SJSA1 (cell line): ENCODE measurements around the gene ANTKMT. TPM values are rescaled to one million over a fixed set of nuclear protein-coding genes. Genes with fewer than 3 reads are reported as not detected.
"Not testable (repeated sequence)": the region's sequence is repeated elsewhere in the genome, so short reads cannot be mapped to it uniquely, and the experiment has no call there.

Source experiments
- DNase-seq, 2 experiments: peaks; one replicate each; pipeline ENCODE4 v3.0.0-alpha.2; 2015 to 2020; ENCODE audit warnings: low spot score in 2 of 2, low read depth in 1 of 2
- H3K27ac ChIP-seq: fragments of 250-450 bp; sonication (Bioruptor Pico); 2 replicates; pipeline ENCODE4 v1.5.1; 2020; ENCODE audit warnings: mild to moderate bottlenecking, moderate library complexity
- H3K27me3 ChIP-seq: fragments of 250-450 bp; sonication (Bioruptor Pico); replicated peaks from 2 replicates; pipeline ENCODE4 v1.5.1; 2020; ENCODE audit warnings: mild to moderate bottlenecking, moderate library complexity
- H3K36me3 ChIP-seq: fragments of 250-450 bp; sonication (Bioruptor Pico); 2 replicates; pipeline ENCODE4 v1.5.1; 2020; ENCODE audit warnings: mild to moderate bottlenecking
- H3K4me1 ChIP-seq: fragments of 250-450 bp; sonication (Bioruptor Pico); replicated peaks from 2 replicates; pipeline ENCODE4 v1.6.1; 2021; ENCODE audit warnings: mild to moderate bottlenecking
- H3K4me3 ChIP-seq: fragments of 250-450 bp; sonication (Bioruptor Pico); 2 replicates; pipeline ENCODE4 v1.5.1; 2020; ENCODE audit warnings: mild to moderate bottlenecking
- H3K9me3 ChIP-seq: fragments of 250-450 bp; sonication (Bioruptor Pico); replicated peaks from 2 replicates; pipeline ENCODE4 v1.5.1; 2020; ENCODE audit warnings: mild to moderate bottlenecking
- total RNA-seq: library from RNA; depleted of rRNA; stranded (reverse); fragments of >200 nt; shearing (Covaris generic); gene quantifications from 2 replicates; pipeline ENCODE4 v1.2.3, GENCODE V29; 2014

The ANTKMT gene
- total RNA-seq, 1 experiment from 2014 or later: 43.7 TPM

DNA sequence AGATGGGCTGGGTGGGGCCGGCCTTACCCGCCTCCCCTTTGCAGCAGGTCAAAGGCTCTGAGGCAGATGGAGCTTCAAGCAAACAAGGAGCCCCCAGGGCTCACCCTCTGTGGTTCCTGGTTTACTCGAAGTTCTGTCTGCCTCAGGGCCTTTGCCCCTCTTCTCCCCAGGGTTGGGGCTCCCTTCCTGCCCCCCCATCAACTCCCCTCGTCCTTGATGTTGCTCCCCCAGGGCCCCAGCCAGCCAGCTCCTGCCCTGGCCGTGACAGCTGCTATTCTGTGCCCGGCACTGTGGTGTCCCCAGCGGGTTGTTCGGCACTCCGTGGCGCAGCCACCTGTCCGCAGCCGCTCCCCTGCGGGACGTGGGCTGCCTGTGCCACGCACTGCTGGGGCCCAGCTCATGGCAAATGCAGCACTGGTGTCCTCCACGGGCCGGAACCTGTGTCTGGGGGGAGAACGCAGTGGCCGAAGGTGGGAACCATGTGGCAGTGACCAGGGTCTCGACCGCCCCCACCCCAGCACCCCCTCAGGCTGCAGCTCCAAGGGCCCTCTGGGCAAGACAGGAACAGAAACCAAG lies 10.4 kb upstream of the ANTKMT start:
- peaks cover 3% of the 10 kb centered on the region; the same call in 1 of the 2 replicates for H3K36me3 ChIP-seq
- no peak overlapping the region for H3K27ac ChIP-seq
- peaks cover 36% of the 10 kb centered on the region for H3K27me3 ChIP-seq
- no peak overlapping the region for H3K4me3 ChIP-seq
- H3K9me3 ChIP-seq: peaks cover 3% of the 10 kb centered on the region; the same call in 1 of the 2 replicates
- peaks cover 25% of the 10 kb centered on the region for H3K4me1 ChIP-seq
- DNase-seq: no peak

GRCh38 chr16:711084-711483 lies 9.9 kb upstream of the ANTKMT start:
- peaks cover 3% of the 10 kb centered on the region; the same call in 1 of the 2 replicates for H3K9me3 ChIP-seq
- H3K4me3 ChIP-seq: no peak overlapping the region
- H3K36me3 ChIP-seq: peaks cover 3% of the 10 kb centered on the region; the same call in 1 of the 2 replicates
- DNase-seq: no peak
- H3K27ac ChIP-seq: no peak overlapping the region
- peaks cover 34% of the 10 kb centered on the region for H3K27me3 ChIP-seq
- peaks cover 30% of the 10 kb centered on the region for H3K4me1 ChIP-seq

DNA sequence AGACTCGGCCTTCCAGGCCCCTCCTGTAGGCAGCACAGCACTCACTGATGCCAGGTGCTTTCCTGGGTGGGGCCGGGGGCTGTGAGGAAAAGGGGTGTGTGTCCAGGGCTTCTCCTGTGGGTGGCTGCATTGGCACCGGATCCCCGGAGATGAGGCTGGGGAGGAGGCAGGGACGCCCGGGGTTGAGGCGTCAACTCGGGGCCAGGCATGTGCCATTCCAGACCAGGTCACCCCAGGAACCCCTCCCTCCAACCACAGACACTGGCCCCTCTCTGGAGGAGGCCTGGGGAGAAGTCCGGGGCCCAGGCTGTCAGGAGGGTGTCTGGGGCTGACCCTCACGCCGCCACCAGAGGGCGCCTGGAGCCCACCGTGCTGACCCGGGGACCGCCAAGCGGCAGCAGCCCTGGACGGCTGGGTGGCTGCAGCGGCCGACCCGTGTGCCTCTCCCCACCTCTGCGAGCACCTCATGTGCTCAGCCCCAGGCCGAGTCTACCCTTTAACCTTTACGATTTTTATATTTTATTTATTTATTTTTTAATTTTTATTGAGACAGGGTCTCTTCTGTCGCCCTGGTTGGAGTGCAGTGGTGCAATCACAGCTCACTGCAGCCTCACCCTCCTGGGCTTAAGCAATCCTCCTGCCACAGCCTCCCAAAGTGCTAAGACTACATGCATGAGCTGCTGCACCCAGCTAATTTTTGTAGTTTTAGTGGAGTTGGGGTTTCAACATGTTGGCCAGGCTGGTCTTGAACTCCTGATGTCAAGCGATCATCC lies 9.2 kb upstream of the ANTKMT start:
- H3K36me3 ChIP-seq: peaks cover 3% of the 10 kb centered on the region; the same call in 1 of the 2 replicates
- H3K4me3 ChIP-seq: no peak overlapping the region
- no peak overlapping the region for H3K27ac ChIP-seq
- peaks cover 27% of the 10 kb centered on the region for H3K27me3 ChIP-seq
- peaks cover 3% of the 10 kb centered on the region; the same call in 1 of the 2 replicates for H3K9me3 ChIP-seq
- DNase-seq: peak; percentile 62 to 84
- H3K4me1 ChIP-seq: peaks cover 34% of the 10 kb centered on the region

GRCh38 chr16:712740-713250 lies 8.2 kb upstream of the ANTKMT start:
- H3K27ac ChIP-seq: not testable (repeated sequence)

GRCh38 chr16:714079-714478 lies 6.9 kb upstream of the ANTKMT start:
- Histone ChIP-seq H3K4me3 (no peak overlapping the region), H3K27me3 (peaks cover 20% of the 10 kb centered on the region), H3K4me1 (peaks cover 35% of the 10 kb centered on the region), H3K27ac (no peak overlapping the region), H3K36me3 (peaks cover 3% of the 10 kb centered on the region; the same call in 1 of the 2 replicates), H3K9me3 (peaks cover 3% of the 10 kb centered on the region; the same call in 1 of the 2 replicates)
- no peak for DNase-seq

More at GRCh38 chr16:712740-713250, 8.2 kb upstream of the ANTKMT start:
- H3K9me3 ChIP-seq, H3K4me3 ChIP-seq, H3K36me3 ChIP-seq: not testable (repeated sequence)
- Histone ChIP-seq H3K4me1 (peaks cover 34% of the 10 kb centered on the region), H3K27me3 (peaks cover 22% of the 10 kb centered on the region)
- DNase-seq: peak; percentile 89 to 92

- Histone ChIP-seq H3K27ac (no peak within 1 kb of the TSS), H3K9me3 (peaks cover 3% of the 10 kb centered on the region; the same call in 1 of the 2 replicates), H3K36me3 (peaks cover 3% of the 10 kb centered on the region; the same call in 1 of the 2 replicates), H3K27me3 (peaks cover 12% of the 10 kb centered on the region), H3K4me1 (peaks cover 38% of the 10 kb centered on the region), H3K4me3 (peak within 1 kb of the TSS; percentile 62)
- peak; percentile 84 to 92 for DNase-seq
Measured at GRCh38 chr16:714558-715476, 6.1 kb upstream of the ANTKMT start, which contains the start of gene METRN. Gene METRN (plus strand): TSS chr16:715118. CDS start chr16:715290, 172 bp downstream.

DNA sequence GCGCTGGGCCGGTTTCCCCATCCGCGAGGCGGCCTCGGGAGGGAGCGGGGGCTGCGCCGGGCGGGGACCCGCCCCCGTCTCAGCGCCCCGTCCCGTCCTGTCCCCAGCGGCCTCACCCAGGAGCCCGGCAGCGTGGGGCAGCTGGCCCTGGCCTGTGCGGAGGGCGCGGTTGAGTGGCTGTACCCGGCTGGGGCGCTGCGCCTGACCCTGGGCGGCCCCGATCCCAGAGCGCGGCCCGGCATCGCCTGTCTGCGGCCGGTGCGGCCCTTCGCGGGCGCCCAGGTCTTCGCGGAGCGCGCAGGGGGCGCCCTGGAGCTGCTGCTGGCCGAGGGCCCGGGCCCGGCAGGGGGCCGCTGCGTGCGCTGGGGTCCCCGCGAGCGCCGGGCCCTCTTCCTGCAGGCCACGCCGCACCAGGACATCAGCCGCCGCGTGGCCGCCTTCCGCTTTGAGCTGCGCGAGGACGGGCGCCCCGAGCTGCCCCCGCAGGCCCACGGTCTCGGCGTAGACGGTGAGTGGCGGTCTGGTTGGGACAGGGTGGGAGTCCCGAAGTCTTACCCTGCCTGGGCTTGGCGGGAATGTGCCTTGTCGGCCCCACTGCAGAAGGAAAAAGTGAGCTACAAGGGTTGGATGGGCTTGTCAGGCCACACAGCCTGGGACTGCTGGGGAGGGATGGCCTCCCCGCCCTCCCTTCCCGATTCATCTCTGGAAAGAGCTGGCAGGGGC lies 5.3 kb upstream of the ANTKMT start:
- peaks cover 43% of the 10 kb centered on the region for H3K4me1 ChIP-seq
- H3K9me3 ChIP-seq: peaks cover 3% of the 10 kb centered on the region; the same call in 1 of the 2 replicates
- peak overlapping the region; percentile 62 for H3K4me3 ChIP-seq
- H3K27ac ChIP-seq: no peak overlapping the region
- peak in 1 of 2 experiments; percentile 59 for DNase-seq
- H3K36me3 ChIP-seq: peaks cover 3% of the 10 kb centered on the region
- H3K27me3 ChIP-seq: peaks cover 4% of the 10 kb centered on the region

DNA sequence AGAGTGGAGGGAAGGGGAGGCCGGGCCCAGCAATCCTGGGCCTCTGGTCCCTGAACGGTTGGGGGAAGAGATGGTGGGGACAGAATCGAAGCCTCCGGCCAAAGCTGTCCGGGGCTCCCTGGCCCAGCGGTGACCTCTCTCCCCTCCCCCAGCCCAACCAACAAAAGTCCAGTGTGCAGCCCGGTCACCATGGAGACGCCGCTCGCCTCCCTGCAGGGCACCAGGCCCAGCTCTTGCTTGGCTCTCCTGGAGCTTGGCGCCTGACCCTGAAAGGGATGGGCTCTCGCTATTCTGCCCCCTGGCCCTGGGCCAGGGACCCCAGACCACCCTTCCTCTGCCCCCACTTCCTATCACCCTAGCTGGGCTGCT lies 4.8 kb upstream of the ANTKMT start:
- no peak for DNase-seq

GRCh38 chr16:716768-717325 lies 4.1 kb upstream of the ANTKMT start:
- H3K27ac ChIP-seq: no peak overlapping the region

More for the DNA sequence above, 4.8 kb upstream of the ANTKMT start:
- Histone ChIP-seq H3K9me3 (peaks cover 5% of the 10 kb centered on the region; the same call in 1 of the 2 replicates), H3K27me3 (no peaks in the 10 kb centered on the region; the same call in 1 of the 2 replicates), H3K4me3 (peak overlapping the region; percentile 62; the same call in 1 of the 2 replicates), H3K36me3 (peaks cover 6% of the 10 kb centered on the region), H3K4me1 (peaks cover 49% of the 10 kb centered on the region), H3K27ac (no peak overlapping the region)

DNA sequence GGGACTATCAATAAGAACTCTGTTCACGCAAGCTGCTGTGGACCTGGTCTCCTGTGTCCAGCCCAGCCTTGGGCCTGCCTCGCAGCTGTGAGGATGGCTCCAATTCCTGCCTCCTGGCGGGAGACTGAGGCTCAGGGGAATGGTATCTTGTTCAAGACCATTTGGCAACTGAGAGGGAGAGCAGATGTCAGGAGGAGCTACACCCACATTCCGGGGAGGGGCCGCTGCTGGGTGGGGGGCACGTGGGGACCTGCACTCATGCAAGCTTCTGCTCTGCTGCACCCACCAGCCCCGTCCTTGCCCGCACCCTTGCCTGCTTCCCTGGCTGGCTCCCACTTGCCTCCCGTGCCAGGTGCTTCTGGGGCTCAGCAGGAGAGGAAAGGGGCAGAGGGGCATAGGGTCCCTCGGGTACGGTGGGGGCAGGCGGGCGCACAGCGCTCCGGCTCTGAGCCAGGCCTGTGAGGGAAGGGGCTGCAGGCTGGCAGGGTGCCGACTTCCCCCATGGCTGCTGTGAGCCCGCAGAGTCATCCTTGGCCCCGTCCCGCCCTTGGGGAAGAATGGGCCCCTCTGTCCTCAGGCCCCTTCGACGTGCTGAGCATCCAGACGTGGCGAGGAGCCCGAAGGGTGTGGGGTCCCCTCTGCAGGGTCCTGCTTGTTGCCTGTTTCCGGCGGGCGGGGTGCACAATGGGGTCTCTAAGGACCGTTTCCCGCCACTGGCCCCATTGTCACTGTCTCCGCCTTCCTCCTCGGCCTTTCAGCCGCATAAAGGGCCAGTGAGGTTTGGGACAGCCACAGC lies 3.3 kb upstream of the ANTKMT start:
- Histone ChIP-seq H3K4me3 (no peak overlapping the region), H3K9me3 (peaks cover 8% of the 10 kb centered on the region; the same call in 1 of the 2 replicates), H3K27ac (no peak overlapping the region), H3K27me3 (no peaks in the 10 kb centered on the region; the same call in 1 of the 2 replicates), H3K36me3 (peaks cover 17% of the 10 kb centered on the region), H3K4me1 (peaks cover 54% of the 10 kb centered on the region)
- DNase-seq: no peak

More at GRCh38 chr16:716768-717325, 4.1 kb upstream of the ANTKMT start:
- peaks cover 13% of the 10 kb centered on the region for H3K36me3 ChIP-seq
- H3K4me3 ChIP-seq: no peak overlapping the region
- peaks cover 8% of the 10 kb centered on the region; the same call in 1 of the 2 replicates for H3K9me3 ChIP-seq
- no peaks in the 10 kb centered on the region; the same call in 1 of the 2 replicates for H3K27me3 ChIP-seq
- no peak for DNase-seq
- peaks cover 56% of the 10 kb centered on the region for H3K4me1 ChIP-seq

DNA sequence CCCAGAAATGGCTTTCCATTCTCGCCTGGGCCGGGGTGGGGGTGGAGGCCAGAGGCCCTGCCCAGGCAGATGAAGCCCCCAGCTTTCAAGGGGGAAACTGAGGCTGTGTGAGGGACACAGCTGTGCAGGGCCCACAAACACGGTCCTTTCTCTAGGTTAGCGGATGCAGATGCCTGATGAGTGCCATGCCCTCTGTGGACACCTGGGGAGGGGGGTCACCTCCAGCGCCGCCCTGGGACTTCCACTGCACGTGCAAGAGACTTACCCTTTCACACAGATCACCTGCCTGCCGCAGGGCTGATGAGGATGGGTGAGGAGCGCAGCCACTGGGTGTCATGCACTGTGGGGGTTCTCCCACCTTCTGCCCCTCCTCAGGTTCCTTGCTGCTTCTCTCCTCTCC lies 2.6 kb upstream of the ANTKMT start:
- Histone ChIP-seq H3K4me1 (peaks cover 54% of the 10 kb centered on the region), H3K4me3 (no peak overlapping the region)

More for the DNA sequence above, 2.6 kb upstream of the ANTKMT start:
- DNase-seq: no peak
- H3K36me3 ChIP-seq: peaks cover 20% of the 10 kb centered on the region
- H3K9me3 ChIP-seq: peaks cover 8% of the 10 kb centered on the region; the same call in 1 of the 2 replicates
- no peak overlapping the region for H3K27ac ChIP-seq
- H3K27me3 ChIP-seq: no peaks in the 10 kb centered on the region; the same call in 1 of the 2 replicates
